Measurements from ENCODE around the gene GHSR. TPM values are rescaled to one million over a fixed set of nuclear protein-coding genes. Genes with fewer than 3 reads are reported as not detected.

GHSR gene
- total RNA-seq, 1 experiment from 2014 or later, result not detected

DNA sequence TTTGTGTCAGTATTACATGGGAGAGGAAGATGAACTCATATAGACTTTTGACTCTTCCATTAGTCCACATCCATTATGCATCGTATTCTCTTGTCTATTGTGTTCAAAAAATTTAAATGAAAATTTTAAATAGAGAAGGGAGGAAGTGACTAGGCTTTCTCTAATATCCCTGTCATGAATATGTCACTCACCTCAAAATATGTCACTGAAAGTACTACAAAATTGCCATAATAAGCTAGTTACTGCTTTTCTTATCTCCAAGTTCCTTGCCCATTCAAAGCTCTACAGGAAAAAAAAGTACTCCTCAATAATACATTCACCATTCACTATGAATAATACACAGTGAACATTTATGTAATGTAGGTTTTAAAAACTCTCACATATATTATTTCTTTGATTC, 22.3 kb upstream of the GHSR start:
- Histone ChIP-seq H3F3A (ENCODE audit: insufficient read depth, low read depth) (peaks cover 28% of the 10 kb centered on the region), H3K36me3 (ENCODE audit: low read depth) (no peaks in the 10 kb centered on the region), H3K9me3 (ENCODE audit: insufficient read depth, low read depth) (peaks cover 6% of the 10 kb centered on the region), H3K9me2 (ENCODE audit: insufficient read depth) (no peaks in the 10 kb centered on the region), H3K79me2 (ENCODE audit: low read depth) (no peaks in the 10 kb centered on the region), H3K4me3 (no peak overlapping the region), H3K4me2 (no peak overlapping the region), H4K20me1 (ENCODE audit: insufficient read depth) (no peaks in the 10 kb centered on the region), H3K27ac (no peak overlapping the region), H3K27me3 (ENCODE audit: insufficient read depth, low read depth) (no peaks in the 10 kb centered on the region), H2AFZ (no peak overlapping the region), H3K4me1 (replicated peaks; ENCODE audit: insufficient read depth) (peaks cover 28% of the 10 kb centered on the region)
- ChIA-PET POLR2A (ENCODE audit: unreplicated experiment) (interaction anchor here (0.6 to 0.8 kb wide), 2 partner anchors 140 to 705 kb away, joined by 3 to 8 read pairs; no protein-coding TSS in a partner anchor), CTCF (no interaction called here)
- no peak for DNase-seq
- no TSS peak for BruUV-seq (replicated peaks)
- no peak for TF ChIP-seq EZH2 (IDR thresholded peaks at IDR 0.05; ENCODE audit: low read depth)
- TF ChIP-seq, protein P1, sequence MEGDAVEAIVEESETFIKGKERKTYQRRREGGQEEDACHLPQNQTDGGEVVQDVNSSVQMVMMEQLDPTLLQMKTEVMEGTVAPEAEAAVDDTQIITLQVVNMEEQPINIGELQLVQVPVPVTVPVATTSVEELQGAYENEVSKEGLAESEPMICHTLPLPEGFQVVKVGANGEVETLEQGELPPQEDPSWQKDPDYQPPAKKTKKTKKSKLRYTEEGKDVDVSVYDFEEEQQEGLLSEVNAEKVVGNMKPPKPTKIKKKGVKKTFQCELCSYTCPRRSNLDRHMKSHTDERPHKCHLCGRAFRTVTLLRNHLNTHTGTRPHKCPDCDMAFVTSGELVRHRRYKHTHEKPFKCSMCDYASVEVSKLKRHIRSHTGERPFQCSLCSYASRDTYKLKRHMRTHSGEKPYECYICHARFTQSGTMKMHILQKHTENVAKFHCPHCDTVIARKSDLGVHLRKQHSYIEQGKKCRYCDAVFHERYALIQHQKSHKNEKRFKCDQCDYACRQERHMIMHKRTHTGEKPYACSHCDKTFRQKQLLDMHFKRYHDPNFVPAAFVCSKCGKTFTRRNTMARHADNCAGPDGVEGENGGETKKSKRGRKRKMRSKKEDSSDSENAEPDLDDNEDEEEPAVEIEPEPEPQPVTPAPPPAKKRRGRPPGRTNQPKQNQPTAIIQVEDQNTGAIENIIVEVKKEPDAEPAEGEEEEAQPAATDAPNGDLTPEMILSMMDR (conservative IDR thresholded peaks at IDR 0.05), result no peak
- intact Hi-C loops (cut with micrococcal nuclease; ENCODE audit: unreplicated experiment), result loop anchor here (10.0 kb wide), 1 partner anchor 826 kb away; no protein-coding TSS in a partner anchor

DNA sequence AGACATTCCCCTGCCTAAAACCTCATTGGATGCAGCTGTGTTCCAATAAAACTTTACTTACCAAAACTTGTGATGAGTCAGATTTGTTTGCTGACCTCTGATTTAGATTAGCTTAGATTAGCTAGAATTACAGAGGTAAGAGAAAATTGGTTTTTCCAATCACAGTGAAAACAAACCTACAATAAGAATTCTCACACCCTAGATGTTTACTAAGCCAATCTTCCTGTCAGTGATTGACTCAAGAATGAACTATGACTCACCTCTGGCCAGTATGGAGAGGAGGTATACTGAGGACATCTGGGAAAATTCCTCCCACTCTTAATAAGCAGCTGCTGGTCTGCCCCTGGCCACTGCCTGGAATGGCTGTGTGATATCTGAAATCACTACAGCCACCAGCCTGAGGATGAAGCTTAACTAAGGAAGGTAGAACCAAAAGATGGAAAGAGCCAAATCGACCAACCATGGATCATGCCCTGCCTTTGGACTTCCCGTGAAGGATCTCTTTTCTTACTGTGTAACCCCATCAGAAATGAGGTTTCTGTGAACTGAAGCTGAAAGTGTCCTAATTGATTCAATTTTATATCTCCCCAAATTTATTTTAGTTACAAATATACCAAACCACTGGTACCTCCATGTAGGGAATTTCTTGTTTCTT, 19.0 kb upstream of the GHSR start:
- Histone ChIP-seq H3K79me2 (ENCODE audit: low read depth) (no peaks in the 10 kb centered on the region), H3K27ac (peak overlapping the region; percentile 87), H3K9me2 (ENCODE audit: insufficient read depth) (no peaks in the 10 kb centered on the region), H3F3A (ENCODE audit: insufficient read depth, low read depth) (peaks cover 37% of the 10 kb centered on the region), H3K9me3 (ENCODE audit: insufficient read depth, low read depth) (peaks cover 9% of the 10 kb centered on the region), H3K4me3 (no peak overlapping the region), H3K4me2 (peak overlapping the region; percentile 57), H3K27me3 (ENCODE audit: insufficient read depth, low read depth) (no peaks in the 10 kb centered on the region), H3K4me1 (replicated peaks; ENCODE audit: insufficient read depth) (peaks cover 36% of the 10 kb centered on the region), H2AFZ (no peak overlapping the region), H4K20me1 (ENCODE audit: insufficient read depth) (no peaks in the 10 kb centered on the region), H3K36me3 (ENCODE audit: low read depth) (no peaks in the 10 kb centered on the region)
- peak; percentile 38 to 98 for DNase-seq
- BruUV-seq (replicated peaks), result no TSS peak
- ChIA-PET CTCF (interaction anchor here (0.7 to 1.5 kb wide), 3 partner anchors 9 to 275 kb away, joined by 3 to 4 read pairs (median 3); no protein-coding TSS in a partner anchor), POLR2A (ENCODE audit: unreplicated experiment) (interaction anchor here (0.7 kb wide), 1 partner anchor 147 kb away, joined by 3 read pairs; no protein-coding TSS in a partner anchor)
- TF ChIP-seq, protein P1 (conservative IDR thresholded peaks at IDR 0.05), result no peak
- TF ChIP-seq EZH2 (IDR thresholded peaks at IDR 0.05; ENCODE audit: low read depth), result no peak
- intact Hi-C loops (cut with micrococcal nuclease; ENCODE audit: unreplicated experiment), result no loop called here

DNA sequence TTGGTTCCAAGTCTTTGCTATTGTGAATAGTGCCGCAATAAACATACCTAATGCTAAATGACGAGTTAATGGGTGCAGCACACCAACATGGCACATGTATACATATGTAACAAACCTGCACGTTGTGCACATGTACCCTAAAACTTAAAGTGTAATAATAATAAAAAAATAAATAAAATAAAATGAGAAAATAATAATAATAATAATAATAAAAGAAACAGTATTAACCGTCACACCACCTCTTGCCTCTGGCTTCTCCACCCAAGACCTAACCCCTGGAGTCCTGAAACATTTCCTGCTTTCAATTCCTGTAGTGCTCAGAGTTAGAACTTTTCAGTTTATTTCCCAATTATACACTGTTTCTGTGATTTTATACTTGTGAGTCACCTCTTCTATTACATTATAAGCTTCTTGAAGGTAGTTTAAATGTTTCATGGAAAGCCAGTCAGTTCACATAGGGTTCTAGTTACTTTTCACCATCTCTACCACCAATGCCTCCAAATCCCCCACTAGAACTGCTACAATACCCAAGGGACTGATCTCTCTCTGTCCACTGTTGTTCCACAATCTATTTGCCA, 18.4 kb upstream of the GHSR start:
- H3K4me2 ChIP-seq, result peak overlapping the region; percentile 57
- intact Hi-C loops (cut with micrococcal nuclease; ENCODE audit: unreplicated experiment), result no loop called here
- ChIA-PET CTCF (no interaction called here), POLR2A (ENCODE audit: unreplicated experiment) (interaction anchor here (0.7 kb wide), 1 partner anchor 146 kb away, joined by 3 read pairs; no protein-coding TSS in a partner anchor)
- no TSS peak for BruUV-seq (replicated peaks)
- H3K27me3 ChIP-seq (ENCODE audit: insufficient read depth, low read depth), result no peaks in the 10 kb centered on the region
- H3K9me3 ChIP-seq (ENCODE audit: insufficient read depth, low read depth), result peaks cover 7% of the 10 kb centered on the region
- DNase-seq, result no peak
- peak overlapping the region; percentile 87 for H3K27ac ChIP-seq
- TF ChIP-seq, protein P1 (conservative IDR thresholded peaks at IDR 0.05), result no peak
- TF ChIP-seq EZH2 (IDR thresholded peaks at IDR 0.05; ENCODE audit: low read depth), result no peak
- no peaks in the 10 kb centered on the region for H3K79me2 ChIP-seq (ENCODE audit: low read depth)
- H3K4me3 ChIP-seq, result no peak overlapping the region
- no peaks in the 10 kb centered on the region for H3K36me3 ChIP-seq (ENCODE audit: low read depth)
- peaks cover 36% of the 10 kb centered on the region for H3K4me1 ChIP-seq (replicated peaks; ENCODE audit: insufficient read depth)
- peaks cover 37% of the 10 kb centered on the region for H3F3A ChIP-seq (ENCODE audit: insufficient read depth, low read depth)
- H2AFZ ChIP-seq, result no peak overlapping the region
- H4K20me1 ChIP-seq (ENCODE audit: insufficient read depth), result no peaks in the 10 kb centered on the region
- no peaks in the 10 kb centered on the region for H3K9me2 ChIP-seq (ENCODE audit: insufficient read depth)
